Measurements from ENCODE around the gene C4BPA.

The C4BPA gene

GRCh38 chr1:207103892-207104373 is at the start of gene C4BPA:
C4BPA (plus strand) TSS chr1:207104233; CDS start chr1:207113026, 8,793 bp downstream.
- no peak for DNase-seq

GRCh38 chr1:207054491-207054890 is 49.5 kb upstream of the C4BPA start:
- no peak for DNase-seq

- no peak for DNase-seq
These were observed 48.5 kb upstream of the C4BPA start for GRCh38 chr1:207055386-207056001.

GRCh38 chr1:207056673-207057072 is 47.4 kb upstream of the C4BPA start:
- no peak for DNase-seq

GRCh38 chr1:207058252-207058651 is 45.8 kb upstream of the C4BPA start:
- DNase-seq, result no peak

GRCh38 chr1:207058878-207059867 is 44.9 kb upstream of the C4BPA start:
- no peak for DNase-seq

GRCh38 chr1:207059881-207060280 is 44.2 kb upstream of the C4BPA start:
- DNase-seq, result no peak

- DNase-seq, result no peak
These were observed 43.4 kb upstream of the C4BPA start for GRCh38 chr1:207060596-207060995.

GRCh38 chr1:207062058-207062457 is 42.0 kb upstream of the C4BPA start:
- no peak for DNase-seq

GRCh38 chr1:207063014-207063413 is 41.0 kb upstream of the C4BPA start:
- no peak for DNase-seq

GRCh38 chr1:207064561-207064960 is 39.5 kb upstream of the C4BPA start:
- no peak for DNase-seq

GRCh38 chr1:207067185-207067584 is 36.8 kb upstream of the C4BPA start:
- no peak for DNase-seq

- DNase-seq, result no peak
These were observed 36.4 kb upstream of the C4BPA start for GRCh38 chr1:207067665-207068064.

- no peak for DNase-seq
These were observed 35.0 kb upstream of the C4BPA start for GRCh38 chr1:207069061-207069460.

- no peak for DNase-seq
These were observed 34.1 kb upstream of the C4BPA start for GRCh38 chr1:207069858-207070506.

GRCh38 chr1:207070811-207071210 is 33.2 kb upstream of the C4BPA start:
- DNase-seq, result no peak

GRCh38 chr1:207071426-207071825 is 32.6 kb upstream of the C4BPA start:
- DNase-seq, result no peak

- no peak for DNase-seq
These were observed 31.8 kb upstream of the C4BPA start for GRCh38 chr1:207072233-207072632.

GRCh38 chr1:207073906-207074820 is 29.9 kb upstream of the C4BPA start:
- no peak for DNase-seq

- no peak for DNase-seq
These were observed 27.7 kb upstream of the C4BPA start for GRCh38 chr1:207076181-207076955.

- DNase-seq, result no peak
These were observed 27.0 kb upstream of the C4BPA start for GRCh38 chr1:207077012-207077411.
